NCI-H446 treated with DMSO at 0.1 percent for 48 hours (cell line): ENCODE measurements around the gene STRBP.

ENCODE experiments used
- DNase-seq: peaks from one replicate; lab custom pipeline; 2025; lab: John Stamatoyannopoulos, UW

STRBP gene

DNA sequence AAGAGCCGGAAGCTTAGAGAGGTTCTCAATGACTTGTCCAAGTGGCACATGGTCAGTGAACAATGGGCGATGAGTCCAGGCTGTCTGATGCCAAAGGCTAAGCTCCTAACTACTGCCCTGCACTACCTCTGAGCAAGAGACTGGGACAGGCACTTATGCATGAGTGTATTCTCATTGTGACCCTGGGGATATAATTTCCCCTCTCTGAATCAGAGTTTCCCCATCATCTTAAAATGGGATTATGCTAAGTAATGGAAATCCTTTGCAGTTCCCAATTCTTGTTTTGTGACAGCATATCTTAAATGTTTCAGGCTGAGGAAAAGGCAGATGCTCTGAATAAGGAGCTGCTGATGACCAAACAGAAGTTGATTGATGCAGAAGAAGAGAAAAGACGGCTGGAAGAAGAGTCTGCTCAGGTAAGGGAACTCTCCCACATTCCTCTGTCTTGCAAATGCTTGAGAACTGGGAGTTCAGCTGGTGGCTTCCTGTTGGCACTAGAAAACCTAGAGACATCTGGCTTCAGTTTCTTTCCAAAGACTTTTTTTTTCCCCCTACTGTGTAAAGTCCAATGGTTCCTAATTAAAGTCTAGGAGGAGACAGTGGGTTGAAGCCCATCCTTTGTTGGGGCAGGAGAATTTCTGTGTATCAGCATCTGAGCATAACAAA is 170.8 kb downstream of the STRBP start:
- no peak for DNase-seq

DNA sequence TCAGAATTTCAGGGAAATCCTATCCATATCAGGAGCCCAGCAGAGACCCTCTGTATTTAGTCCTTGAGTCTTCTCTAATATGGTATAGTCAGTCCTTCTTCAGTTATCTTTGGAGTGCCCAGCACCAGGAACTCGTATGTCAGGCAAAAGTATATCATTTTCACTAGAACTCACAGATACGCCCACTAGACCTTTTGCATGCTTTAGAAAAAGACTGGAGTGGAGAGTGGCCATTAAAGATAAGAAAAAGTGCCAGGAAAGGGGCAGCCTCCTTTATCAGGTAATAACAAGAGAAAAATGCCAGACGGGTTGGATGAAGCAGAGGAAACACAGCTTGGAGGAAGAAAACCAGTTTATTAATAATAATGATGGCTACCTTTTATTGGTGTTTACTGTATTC is 171.4 kb downstream of the STRBP start:
- DNase-seq: no peak

DNA sequence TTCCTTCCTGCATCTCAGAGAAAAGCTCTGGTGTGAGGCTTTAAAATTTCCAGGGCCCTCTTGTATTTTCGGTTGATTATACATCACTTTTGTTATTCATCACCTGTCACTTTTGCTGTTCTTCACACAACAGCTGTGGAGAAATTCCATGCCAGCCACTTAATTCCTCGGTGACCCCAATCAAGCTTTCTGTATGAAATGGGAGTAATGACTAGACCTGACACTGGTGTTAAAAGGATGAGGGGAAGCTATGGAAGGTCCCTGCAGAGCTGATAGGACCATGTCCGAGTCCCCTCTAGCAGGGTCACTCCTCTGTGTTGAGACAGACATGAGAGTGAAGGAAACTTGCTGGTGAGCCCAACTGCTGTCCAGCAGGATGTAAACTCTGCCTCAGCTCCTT is 175.2 kb downstream of the STRBP start:
- DNase-seq: no peak

DNA sequence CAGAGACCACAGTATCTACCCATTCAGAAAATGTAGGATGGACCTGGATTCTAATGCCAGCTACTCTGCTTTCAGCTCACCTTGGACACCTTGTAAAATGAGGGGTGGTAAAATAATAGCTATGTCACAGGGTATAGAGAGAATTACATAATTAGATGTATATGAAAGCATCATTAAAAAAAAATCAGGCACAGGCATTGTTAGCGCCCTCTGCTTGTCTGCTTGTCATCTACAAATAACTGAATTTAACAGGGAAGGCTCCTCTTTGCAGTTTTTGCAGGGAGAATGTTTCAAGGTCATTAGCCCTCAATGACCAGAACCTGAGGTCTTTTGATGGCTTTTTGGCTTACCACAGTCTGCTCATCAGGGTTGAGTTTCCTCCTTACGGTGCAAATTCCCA is 176.9 kb downstream of the STRBP start:
- DNase-seq: no peak

DNA sequence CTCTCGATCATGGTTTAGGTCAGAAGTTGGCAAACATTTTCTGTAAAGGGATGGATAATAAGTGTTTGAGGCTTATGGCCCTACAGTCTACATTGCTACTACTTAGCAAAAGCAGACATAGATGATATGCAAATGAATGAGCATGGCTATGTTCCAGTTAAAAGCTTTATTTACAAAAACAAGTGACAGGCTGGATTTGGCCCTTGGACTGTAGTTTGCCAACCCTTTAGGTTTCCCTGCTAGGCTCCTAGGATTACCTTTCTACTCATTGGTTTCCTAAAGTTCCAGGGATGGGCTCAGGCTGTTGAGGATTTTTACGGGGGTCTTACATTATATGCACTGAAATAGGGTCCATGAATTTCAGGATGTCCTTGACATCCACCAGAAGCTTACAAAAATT is 177.4 kb downstream of the STRBP start:
- DNase-seq: no peak

DNA sequence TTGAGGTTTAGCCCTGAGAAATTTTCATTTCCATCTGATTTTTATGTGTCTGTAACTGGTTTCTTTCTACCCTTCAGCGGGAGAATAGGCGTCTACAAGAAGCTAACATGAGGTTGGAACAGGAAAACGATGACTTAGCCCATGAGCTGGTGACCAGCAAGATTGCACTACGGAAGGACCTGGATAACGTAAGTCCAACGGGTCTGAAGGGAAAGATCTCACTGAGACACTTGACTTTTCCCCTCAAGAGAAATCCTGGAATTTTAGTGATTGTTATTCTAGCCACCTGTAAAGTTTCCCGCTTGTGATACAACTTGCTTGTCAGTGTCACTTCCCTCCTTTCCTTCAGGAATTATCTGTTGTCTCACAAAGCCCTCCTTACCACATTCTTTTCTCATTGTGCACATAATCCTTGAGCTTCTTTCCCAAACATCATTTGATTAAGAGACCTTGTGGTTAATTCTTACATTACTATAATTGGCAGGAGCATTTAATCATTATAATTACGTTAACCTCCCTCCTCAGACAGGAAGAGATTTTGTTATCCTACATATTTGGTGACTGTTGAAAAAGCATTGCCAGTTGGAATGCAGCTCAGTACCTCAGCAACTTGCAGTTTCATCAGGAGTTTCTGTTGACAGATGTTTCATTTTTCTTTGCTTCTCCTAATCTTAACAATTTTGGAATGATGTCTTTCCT is 178.0 kb downstream of the STRBP start:
- no peak for DNase-seq

DNA sequence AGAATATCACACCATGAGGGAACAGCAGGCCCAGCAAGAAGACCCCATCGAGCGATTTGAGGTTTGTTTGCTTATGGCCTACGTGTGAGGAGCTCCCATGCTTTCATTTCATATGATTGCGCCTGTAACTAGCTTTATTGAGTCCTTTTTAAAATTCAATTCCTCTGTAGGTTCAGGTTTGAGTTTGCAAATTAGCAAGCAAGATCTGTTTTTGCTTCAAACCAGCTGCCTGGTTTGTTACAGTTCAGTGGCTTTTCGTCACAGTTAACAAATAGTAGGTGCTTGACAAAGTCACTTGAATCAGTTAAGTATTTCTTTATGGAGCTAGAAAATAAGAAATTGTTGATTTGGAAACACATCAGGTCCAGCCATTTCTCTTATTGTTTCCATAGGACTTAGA is 178.6 kb downstream of the STRBP start:
- DNase-seq: no peak

DNA sequence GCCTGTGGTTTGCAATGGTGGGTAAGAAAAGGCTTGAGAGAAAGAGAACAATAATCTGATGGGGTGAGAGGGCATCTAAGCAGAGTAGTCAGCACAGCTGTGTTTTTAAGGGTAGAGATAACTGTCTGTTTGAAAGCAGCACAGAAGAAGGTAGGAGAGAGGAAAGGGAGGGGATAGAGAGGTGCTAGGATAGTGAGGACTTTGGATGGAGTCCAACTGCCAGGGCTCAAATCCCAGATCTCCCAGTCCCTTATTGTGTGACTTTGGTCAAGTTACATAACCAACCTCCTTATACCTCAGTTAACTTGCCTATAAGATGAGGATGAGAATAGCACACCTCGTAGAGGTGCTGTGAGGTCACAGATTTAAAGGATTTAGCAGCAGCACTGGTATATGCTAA is 179.3 kb downstream of the STRBP start:
- DNase-seq: no peak

DNA sequence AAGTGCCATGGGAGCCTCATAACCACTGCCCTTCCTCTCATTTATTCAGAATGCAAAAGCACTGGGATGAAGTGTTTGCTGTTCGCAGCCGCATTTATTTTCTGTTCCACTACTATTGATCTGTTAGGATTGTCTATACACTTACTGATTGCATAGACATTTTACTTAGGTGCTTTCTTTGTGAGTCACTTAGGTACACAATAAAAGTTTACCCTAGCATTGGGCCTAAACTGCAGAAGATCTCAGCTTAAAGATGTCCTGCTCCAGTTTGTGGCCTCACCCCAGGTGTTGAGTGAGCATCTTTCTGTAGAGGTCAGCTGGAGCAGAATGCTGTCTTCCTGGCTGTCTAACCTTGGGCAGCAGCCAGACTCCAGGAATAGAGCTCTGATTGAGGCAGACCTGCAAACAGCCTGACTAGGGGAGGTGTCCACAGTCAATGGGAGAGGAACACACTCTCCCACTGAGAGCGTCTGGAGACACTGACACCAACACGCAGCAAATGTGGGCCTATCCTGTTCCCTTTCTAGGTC is 181.0 kb downstream of the STRBP start:
- DNase-seq: no peak

DNA sequence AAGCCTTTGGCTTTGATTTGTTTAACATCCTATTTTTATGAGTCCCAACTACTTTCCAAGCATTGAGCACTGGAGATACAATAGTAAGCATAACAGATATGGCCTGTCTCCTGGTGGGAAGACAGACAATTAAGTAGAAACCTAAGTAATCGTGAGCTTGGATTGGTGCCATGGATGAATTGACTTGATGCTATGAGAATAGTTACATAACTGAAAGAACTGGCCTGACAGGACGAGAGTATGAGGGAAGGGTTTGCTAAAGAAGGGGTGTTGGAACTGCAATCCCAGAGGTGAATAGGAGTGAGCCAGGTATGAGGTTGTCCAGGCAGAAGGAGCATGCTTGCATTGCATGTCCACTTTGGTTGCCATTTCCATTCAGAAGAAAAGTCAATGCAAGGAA is 182.5 kb downstream of the STRBP start:
- no peak for DNase-seq

DNA sequence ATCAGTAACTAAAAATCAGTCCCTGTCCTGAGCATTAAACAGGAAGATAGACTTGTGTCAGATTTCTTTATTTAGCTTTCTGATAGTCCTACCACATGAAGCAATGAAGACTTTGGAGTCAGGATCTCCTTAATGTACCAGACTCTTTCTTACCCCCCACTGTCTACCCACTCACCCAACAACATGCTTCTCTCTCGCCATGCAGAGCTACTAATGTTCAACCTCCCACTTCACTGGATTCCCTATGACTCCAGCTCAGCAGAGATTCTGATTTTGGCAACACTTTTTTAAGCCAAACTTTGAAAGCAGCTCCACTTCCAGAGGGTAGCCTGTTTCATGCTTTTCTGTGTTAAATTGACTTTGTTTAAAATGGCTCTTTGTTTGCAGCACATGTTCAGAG is 184.1 kb downstream of the STRBP start:
- DNase-seq: no peak

DNA sequence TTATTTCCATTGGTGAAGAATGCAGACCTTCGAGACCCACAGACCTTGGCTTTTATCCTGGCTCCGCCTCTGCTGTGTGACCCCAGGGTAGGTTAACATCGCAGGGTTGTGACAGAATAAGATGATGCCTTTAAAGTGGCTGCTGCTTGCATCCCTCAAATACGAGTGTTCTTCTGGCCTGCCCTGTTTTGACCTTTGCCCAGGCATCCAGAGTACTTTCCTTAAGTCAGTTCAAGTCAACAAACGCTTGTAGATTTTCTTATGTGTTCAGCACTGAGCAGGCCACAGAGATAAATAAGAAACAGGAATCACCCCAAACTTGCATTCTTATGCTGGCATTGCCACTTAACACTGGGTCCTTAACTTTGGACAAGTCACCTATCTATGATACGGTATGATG is 184.7 kb downstream of the STRBP start:
- no peak for DNase-seq

DNA sequence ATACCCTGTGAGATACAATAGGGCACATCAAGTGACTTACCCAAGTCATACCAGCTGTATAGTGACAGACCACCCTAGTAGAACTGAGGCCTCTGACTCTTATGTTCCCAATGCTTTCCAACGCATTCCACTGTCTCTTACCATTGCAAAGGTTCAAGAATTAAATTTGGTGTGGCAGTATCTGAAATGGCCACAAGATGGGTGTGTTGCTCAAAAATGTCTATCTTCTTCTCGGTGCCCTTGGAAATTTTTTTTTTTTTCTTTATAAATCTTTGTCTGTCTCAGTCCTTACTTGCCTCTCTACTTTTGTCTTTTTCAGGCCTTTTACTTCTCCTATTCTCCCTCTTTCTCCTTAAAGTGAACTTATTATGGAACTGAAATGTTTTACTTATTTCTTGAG is 186.6 kb downstream of the STRBP start:
- no peak for DNase-seq

DNA sequence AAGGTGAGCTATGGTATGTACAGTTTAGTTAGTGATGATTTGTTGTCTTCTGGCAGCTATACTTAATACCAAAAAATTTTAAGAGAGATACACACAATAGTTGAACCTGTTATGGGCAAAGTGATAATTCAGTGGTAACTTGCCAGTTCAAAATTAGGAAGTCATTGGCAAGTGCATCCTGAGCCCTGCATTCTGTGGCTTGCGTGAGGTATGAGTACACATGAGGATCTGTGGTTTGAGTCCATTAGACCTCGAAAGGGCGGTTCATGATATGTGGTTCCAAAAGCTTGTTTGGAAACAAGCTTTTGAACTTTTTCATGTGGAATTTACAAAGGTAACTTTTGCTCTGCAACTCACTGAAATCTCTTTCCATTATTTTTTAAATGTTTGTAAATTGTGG is 187.9 kb downstream of the STRBP start:
- no peak for DNase-seq

DNA sequence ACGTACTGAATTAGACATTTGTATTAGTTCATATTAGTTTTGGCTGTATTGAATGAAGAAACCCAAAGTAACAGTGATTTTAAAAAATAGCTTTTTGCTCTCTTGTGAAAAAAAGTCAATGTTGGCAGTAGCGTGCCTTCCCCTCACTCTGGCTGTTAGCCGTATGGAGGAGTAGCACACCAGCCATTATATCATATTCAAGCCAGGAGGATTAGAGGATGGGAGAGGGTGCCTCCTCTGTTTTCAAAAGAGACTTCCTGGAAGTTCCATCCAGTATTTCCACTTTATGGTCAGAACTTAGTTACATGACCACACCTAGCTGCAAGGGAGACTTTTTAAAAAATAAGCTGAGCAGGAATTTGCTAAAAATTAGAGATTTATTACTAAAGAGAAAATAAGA is 193.8 kb downstream of the STRBP start:
- DNase-seq: no peak

DNA sequence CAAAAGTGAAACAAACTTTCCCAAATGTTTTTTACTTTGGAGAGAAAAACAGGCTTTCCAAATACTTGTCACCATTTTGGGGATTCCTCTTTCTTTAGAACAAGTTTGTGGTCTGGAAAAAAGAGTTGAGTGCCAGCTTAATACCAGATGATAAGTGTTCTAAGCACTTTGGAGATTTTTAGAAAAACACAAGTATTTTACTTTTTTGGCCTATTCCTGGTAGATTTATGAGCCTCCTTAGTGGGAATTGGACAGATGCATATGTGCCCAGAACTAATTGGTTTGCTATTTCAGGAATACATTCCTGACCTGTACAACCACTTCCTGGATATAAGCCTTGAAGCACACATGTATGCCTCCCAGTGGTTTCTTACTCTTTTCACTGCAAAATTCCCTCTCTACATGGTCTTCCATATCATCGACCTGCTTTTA is 194.4 kb downstream of the STRBP start:
- no peak for DNase-seq

DNA sequence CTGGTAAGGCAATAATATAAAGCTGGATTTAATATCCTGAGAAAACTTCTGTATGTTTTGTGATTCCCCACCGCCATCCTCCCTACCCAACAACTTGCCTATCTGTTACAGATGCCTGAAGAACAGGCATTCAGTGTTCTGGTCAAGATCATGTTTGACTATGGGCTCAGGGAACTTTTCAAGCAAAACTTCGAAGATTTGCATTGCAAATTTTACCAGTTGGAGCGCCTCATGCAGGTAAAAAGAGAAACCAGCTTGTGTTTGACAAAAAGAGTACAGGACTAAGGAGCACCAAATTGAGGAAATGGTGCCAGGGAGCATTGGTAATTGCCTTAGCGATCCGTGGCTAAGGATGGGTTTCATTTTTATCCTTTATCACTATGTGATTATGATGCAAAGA is 194.9 kb downstream of the STRBP start:
- DNase-seq: no peak

DNA sequence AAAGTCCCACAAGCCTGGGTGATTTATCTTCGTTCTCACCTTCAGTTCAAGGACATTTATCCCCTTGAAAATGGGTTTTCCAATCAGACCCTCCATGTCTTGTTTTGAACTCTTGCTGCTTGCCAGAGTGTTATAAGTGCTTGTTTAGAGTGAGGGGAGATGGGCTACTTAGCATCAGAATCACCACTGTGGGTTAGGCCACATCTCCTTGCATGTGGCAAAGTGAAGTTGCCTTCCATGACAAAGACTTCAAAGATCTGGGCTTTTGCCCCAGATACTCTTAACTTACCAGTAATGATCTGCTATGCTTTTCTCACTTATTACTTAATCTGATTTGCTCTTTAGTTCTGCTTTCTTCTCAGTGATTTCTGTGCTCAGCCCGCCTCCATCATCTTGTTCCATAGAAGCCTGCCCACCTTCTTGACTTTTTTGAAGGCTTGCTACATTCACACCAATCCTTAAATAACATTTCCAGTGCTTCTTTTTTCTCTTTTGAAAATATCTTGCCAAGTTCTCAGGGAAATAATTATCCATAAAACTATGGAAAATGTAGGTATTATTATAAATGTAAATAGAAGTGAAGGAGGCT is 195.9 kb downstream of the STRBP start:
- DNase-seq: no peak
